ENCODE data around the gene DOCK10. TPM values are rescaled to one million over a fixed set of nuclear protein-coding genes. Genes with fewer than 3 reads are reported as not detected.

The DOCK10 gene
- total RNA-seq, 2 donors from 2014 or later = 2.0 to 3.4 TPM

GRCh38 chr2:224970311-224970710 is 72.0 kb downstream of the DOCK10 start:
- H3K9me3 ChIP-seq = no peaks in the 10 kb centered on the region
- H3K27ac ChIP-seq = no peak overlapping the region
- ATAC-seq = no peak
- no peaks in the 10 kb centered on the region for H3K4me1 ChIP-seq
- no peaks in the 10 kb centered on the region for H3K36me3 ChIP-seq (replicated peaks in 1 of 2; ENCODE audit: insufficient read depth in 1 of 2, low read depth in 2 of 2)
- WGBS, 2 donors = 38 to 53% methylated on average over 5 of the region's 5 CpGs
- H3K27me3 ChIP-seq = no peaks in the 10 kb centered on the region
- no peak for DNase-seq
- TF ChIP-seq POLR2A (IDR thresholded peaks at IDR 0.05) (no peak), CTCF (IDR thresholded peaks at IDR 0.05) (no peak)
- no peak overlapping the region for H3K4me3 ChIP-seq
- intact Hi-C loops (cut with DNase I) = no loop called here

- Histone ChIP-seq H3K27ac (no peak overlapping the region), H3K36me3 (replicated peaks in 1 of 2; ENCODE audit: insufficient read depth in 1 of 2, low read depth in 2 of 2) (no peaks in the 10 kb centered on the region), H3K9me3 (no peaks in the 10 kb centered on the region), H3K27me3 (no peaks in the 10 kb centered on the region), H3K4me3 (no peak overlapping the region), H3K4me1 (no peaks in the 10 kb centered on the region)
- no peak for TF ChIP-seq POLR2A (IDR thresholded peaks at IDR 0.05)
- no peak for TF ChIP-seq CTCF (IDR thresholded peaks at IDR 0.05)
- WGBS, 2 donors = 48 to 57% methylated on average over 4 of the region's 4 CpGs
- DNase-seq = no peak
- intact Hi-C loops (cut with DNase I) = no loop called here
- ATAC-seq = no peak
Measured at GRCh38 chr2:224969633-224970260, 72.5 kb downstream of the DOCK10 start.

GRCh38 chr2:224969095-224969494 is 73.2 kb downstream of the DOCK10 start:
- H3K27ac ChIP-seq = no peak overlapping the region
- no peaks in the 10 kb centered on the region for H3K4me1 ChIP-seq
- 41 to 44% methylated on average over 5 of the region's 5 CpGs for WGBS, 2 donors
- H3K36me3 ChIP-seq (replicated peaks in 1 of 2; ENCODE audit: insufficient read depth in 1 of 2, low read depth in 2 of 2) = no peaks in the 10 kb centered on the region
- intact Hi-C loops (cut with DNase I) = no loop called here
- no peaks in the 10 kb centered on the region for H3K9me3 ChIP-seq
- H3K4me3 ChIP-seq = no peak overlapping the region
- no peak for ATAC-seq
- no peak for TF ChIP-seq CTCF (IDR thresholded peaks at IDR 0.05)
- TF ChIP-seq POLR2A (IDR thresholded peaks at IDR 0.05) = no peak
- no peaks in the 10 kb centered on the region for H3K27me3 ChIP-seq
- no peak for DNase-seq

GRCh38 chr2:224968051-224968450 is 74.2 kb downstream of the DOCK10 start:
- WGBS, 2 donors = 64 to 66% methylated on average over 4 of the region's 4 CpGs
- Histone ChIP-seq H3K36me3 (replicated peaks in 1 of 2; ENCODE audit: insufficient read depth in 1 of 2, low read depth in 2 of 2) (no peaks in the 10 kb centered on the region), H3K27me3 (no peaks in the 10 kb centered on the region), H3K9me3 (no peaks in the 10 kb centered on the region), H3K4me1 (no peaks in the 10 kb centered on the region), H3K4me3 (no peak overlapping the region), H3K27ac (no peak overlapping the region)
- ATAC-seq (no peak), DNase-seq (no peak)
- no peak for TF ChIP-seq CTCF (IDR thresholded peaks at IDR 0.05)
- TF ChIP-seq POLR2A (IDR thresholded peaks at IDR 0.05) = no peak
- intact Hi-C loops (cut with DNase I) = no loop called here

GRCh38 chr2:224966613-224967012 is 75.7 kb downstream of the DOCK10 start:
- ATAC-seq (no peak), DNase-seq (no peak)
- Histone ChIP-seq H3K9me3 (no peaks in the 10 kb centered on the region), H3K4me1 (no peaks in the 10 kb centered on the region), H3K4me3 (no peak overlapping the region), H3K36me3 (replicated peaks in 1 of 2; ENCODE audit: insufficient read depth in 1 of 2, low read depth in 2 of 2) (no peaks in the 10 kb centered on the region), H3K27ac (no peak overlapping the region), H3K27me3 (no peaks in the 10 kb centered on the region)
- intact Hi-C loops (cut with DNase I) = no loop called here
- TF ChIP-seq POLR2A (IDR thresholded peaks at IDR 0.05) (no peak), CTCF (IDR thresholded peaks at IDR 0.05) (no peak)
- WGBS, 2 donors = 69% methylated on average over 2 of the region's 2 CpGs
